GM23338 (cell line): ENCODE data around the gene ID2. TPM values are rescaled to one million over a fixed set of nuclear protein-coding genes. Genes with fewer than 3 reads are reported as not detected.

Experiments used
- ATAC-seq: fragments of 200-7000 bp; cut with Tn5 transposase; 3 replicates; pipeline ENCODE4 v1.9.1; 2020
- DNase-seq: peaks from one replicate; pipeline ENCODE4 v3.0.0-alpha.2; 2015; ENCODE audit warnings: low spot score
- H2AFZ ChIP-seq: fragments of 200-600 bp; sonication (generic); 2 replicates; pipeline ENCODE4 v1.8.0; 2016; ENCODE audit warnings: antibody characterized with exemption, mild to moderate bottlenecking, moderate library complexity
- H3F3A ChIP-seq: fragments of 200-600 bp; sonication (generic); replicated peaks from 2 replicates; pipeline ENCODE4 v1.8.0; 2017; ENCODE audit warnings: antibody characterized with exemption, mixed run types, low read depth
- H3K27ac ChIP-seq: fragments of 200-600 bp; sonication (generic); 2 replicates; pipeline ENCODE4 v1.6.1; 2016; ENCODE audit warnings: low read depth
- H3K27me3 ChIP-seq: fragments of 200-600 bp; sonication (generic); 2 replicates; pipeline ENCODE4 v1.8.0; 2016; ENCODE audit warnings: mild to moderate bottlenecking, mixed run types, moderate library complexity; ENCODE audit not compliant: insufficient read depth
- H3K36me3 ChIP-seq: fragments of 200-600 bp; sonication (generic); 2 replicates; pipeline ENCODE4 v1.8.0; 2016; ENCODE audit warnings: mild to moderate bottlenecking; ENCODE audit not compliant: insufficient read depth
- H3K4me1 ChIP-seq: fragments of 200-600 bp; sonication (generic); 2 replicates; pipeline ENCODE4 v1.8.0; 2016; ENCODE audit warnings: mild to moderate bottlenecking, moderate library complexity; ENCODE audit not compliant: insufficient read depth
- H3K4me2 ChIP-seq: fragments of 200-600 bp; sonication (generic); 2 replicates; pipeline ENCODE4 v1.7.1; 2017; ENCODE audit warnings: mixed run types
- H3K4me3 ChIP-seq: fragments of 200-600 bp; sonication (generic); 2 replicates; pipeline ENCODE4 v1.6.1; 2016; ENCODE audit warnings: mixed run types
- H3K79me2 ChIP-seq: fragments of 200-600 bp; sonication (generic); replicated peaks from 2 replicates; pipeline ENCODE4 v1.8.0; 2017; ENCODE audit warnings: mild to moderate bottlenecking; ENCODE audit not compliant: insufficient read depth
- H3K9me2 ChIP-seq: fragments of 200-600 bp; sonication (generic); 2 replicates; pipeline ENCODE4 v1.8.0; 2017; ENCODE audit not compliant: insufficient read depth
- H4K20me1 ChIP-seq: fragments of 200-600 bp; sonication (generic); replicated peaks from 2 replicates; pipeline ENCODE4 v1.8.0; 2017; ENCODE audit warnings: mild to moderate bottlenecking; ENCODE audit not compliant: insufficient read depth
- H3K27ac Mint-ChIP-seq: 2 replicates; pipeline ENCODE4 v1.8.0; 2020; ENCODE audit warnings: inconsistent platforms, mild to moderate bottlenecking, moderate library complexity, mixed read lengths
- H3K27me3 Mint-ChIP-seq: 3 replicates; pipeline ENCODE4 v1.8.0; 2022; ENCODE audit warnings: low read depth, mild to moderate bottlenecking, moderate library complexity, mixed read lengths, inconsistent platforms; ENCODE audit not compliant: insufficient read depth, poor library complexity
- H3K36me3 Mint-ChIP-seq: 3 replicates; pipeline ENCODE4 v1.8.0; 2021; ENCODE audit warnings: low read depth, mild to moderate bottlenecking, inconsistent platforms, moderate library complexity, mixed read lengths
- H3K4me1 Mint-ChIP-seq: 3 replicates; pipeline ENCODE4 v1.8.0; 2020; ENCODE audit warnings: mild to moderate bottlenecking, inconsistent platforms, mixed read lengths
- H3K4me3 Mint-ChIP-seq: 3 replicates; pipeline ENCODE4 v1.8.0; 2021; ENCODE audit warnings: moderate library complexity, mild to moderate bottlenecking, inconsistent platforms, mixed read lengths
- H3K9me3 Mint-ChIP-seq: 3 replicates; pipeline ENCODE4 v1.8.0; 2020; ENCODE audit warnings: moderate library complexity, mild to moderate bottlenecking, inconsistent platforms, mixed read lengths
- CREB1 ChIP-seq: fragments of 250-450 bp; sonication (Bioruptor Pico); IDR thresholded peaks from 2 replicates; pipeline ENCODE4 v1.5.0; 2020; ENCODE audit warnings: low read depth, mild to moderate bottlenecking, moderate library complexity
- EZH2 ChIP-seq: fragments of 200-600 bp; sonication (generic); IDR thresholded peaks from one replicate; pipeline ENCODE4 v1.8.0; 2017; ENCODE audit warnings: antibody characterized with exemption, mild to moderate bottlenecking, low read depth; ENCODE audit not compliant: unreplicated experiment
- EZH2phosphoT487 ChIP-seq: fragments of 200-600 bp; sonication (generic); IDR thresholded peaks from one replicate; pipeline ENCODE4 v1.8.1; 2018; ENCODE audit warnings: antibody characterized with exemption; ENCODE audit not compliant: unreplicated experiment
- NANOG ChIP-seq: IDR thresholded peaks from 2 replicates; pipeline ENCODE4 v1.6.1; 2016; ENCODE audit warnings: antibody characterized with exemption, borderline replicate concordance
- POLR2AphosphoS5 ChIP-seq: IDR thresholded peaks from 2 replicates; pipeline ENCODE4 v1.6.1; 2016; ENCODE audit warnings: antibody characterized with exemption, low read depth
- STAT1 ChIP-seq: IDR thresholded peaks from one replicate; pipeline ENCODE4 v1.6.1; 2016; ENCODE audit warnings: antibody characterized with exemption; ENCODE audit not compliant: unreplicated experiment
- ZNF114 ChIP-seq: fragments of 250-450 bp; sonication (Bioruptor Pico); IDR thresholded peaks from 2 replicates; pipeline ENCODE4 v1.5.0; 2020; ENCODE audit warnings: mild to moderate bottlenecking, moderate library complexity
- ZNF331 ChIP-seq: fragments of 250-450 bp; sonication (Bioruptor Pico); IDR thresholded peaks from 2 replicates; pipeline ENCODE4 v1.5.0; 2020; ENCODE audit warnings: low read depth, mild to moderate bottlenecking, moderate library complexity
- polyA plus RNA-seq: library from polyadenylated mRNA; unstranded; fragments of >200 nt; fragmentation: Nextera tagmentation; extraction: Ambion mirVana; gene quantifications from 2 replicates; pipeline ENCODE4 v1.2.1, GENCODE V29; 2016
- total RNA-seq: library from RNA; depleted of rRNA; stranded (reverse); fragments of >200 nt; shearing (Covaris generic); gene quantifications from 2 replicates; pipeline ENCODE4 v1.2.3, GENCODE V29; 2014
- TF ChIP-seq, protein P1 (sequence below): IDR thresholded peaks from one replicate; pipeline ENCODE4 v1.6.1; 2018; ENCODE audit warnings: antibody characterized with exemption; ENCODE audit not compliant: unreplicated experiment
- TF ChIP-seq, protein P2 (sequence below), 2 experiments: fragments of 200-600 bp in 1 of 2; sonication (generic) in 1 of 2; conservative IDR thresholded peaks; 2 replicates each; pipeline versions ENCODE4 v1.5.1 to v1.6.1; 2016 to 2017; ENCODE audit warnings: antibody characterized with exemption in 2 of 2, low read depth in 2 of 2, mild to moderate bottlenecking in 2 of 2, moderate library complexity in 1 of 2
- TF ChIP-seq, protein P3 (sequence below): IDR thresholded peaks from 2 replicates; pipeline ENCODE4 v1.6.1; 2016; ENCODE audit warnings: antibody characterized with exemption

Gene ID2
- total and polyA plus RNA-seq, 2 experiments from 2014 or later, result 87.0 to 110 TPM

DNA sequence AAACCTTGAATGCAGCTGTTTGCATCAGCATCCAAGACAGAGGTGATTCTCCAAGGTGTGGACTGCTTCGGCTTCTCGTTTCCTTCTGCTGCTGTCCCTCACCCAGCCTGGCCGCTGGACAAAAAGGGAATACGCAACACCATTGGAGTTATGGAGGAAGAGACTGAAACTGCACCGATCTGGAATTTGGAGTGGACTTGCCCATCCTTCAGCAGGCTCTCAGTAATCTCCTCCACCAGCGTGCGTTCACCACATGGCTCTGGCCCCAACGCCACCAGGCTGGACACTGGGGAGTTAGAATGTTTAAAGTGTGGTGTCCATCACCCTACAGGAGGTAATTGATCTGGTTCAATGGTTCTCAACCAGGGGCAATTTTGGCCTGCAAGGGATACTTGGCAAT is 41.4 kb upstream of the ID2 start:
- no peak overlapping the region for H3K4me3 ChIP-seq
- H3K4me1 ChIP-seq, result peaks cover 52% of the 10 kb centered on the region
- peaks cover 10% of the 10 kb centered on the region; the same call in 1 of the 2 replicates for H3K27me3 ChIP-seq
- Mint-ChIP-seq H3K27me3 (peaks cover 23% of the 10 kb centered on the region), H3K27ac (no peak overlapping the region), H3K4me3 (no peak overlapping the region), H3K36me3 (no peaks in the 10 kb centered on the region; the same call in 2 of the 3 replicates), H3K9me3 (no peaks in the 10 kb centered on the region), H3K4me1 (peaks cover 51% of the 10 kb centered on the region)
- no peak for TF ChIP-seq EZH2phosphoT487
- TF ChIP-seq NANOG, result no peak
- TF ChIP-seq EZH2, result no peak
- no peak for TF ChIP-seq ZNF331 (CRISPR knock-in tag)
- TF ChIP-seq POLR2AphosphoS5, result no peak
- TF ChIP-seq ZNF114 (CRISPR knock-in tag), result no peak
- TF ChIP-seq, protein P1, sequence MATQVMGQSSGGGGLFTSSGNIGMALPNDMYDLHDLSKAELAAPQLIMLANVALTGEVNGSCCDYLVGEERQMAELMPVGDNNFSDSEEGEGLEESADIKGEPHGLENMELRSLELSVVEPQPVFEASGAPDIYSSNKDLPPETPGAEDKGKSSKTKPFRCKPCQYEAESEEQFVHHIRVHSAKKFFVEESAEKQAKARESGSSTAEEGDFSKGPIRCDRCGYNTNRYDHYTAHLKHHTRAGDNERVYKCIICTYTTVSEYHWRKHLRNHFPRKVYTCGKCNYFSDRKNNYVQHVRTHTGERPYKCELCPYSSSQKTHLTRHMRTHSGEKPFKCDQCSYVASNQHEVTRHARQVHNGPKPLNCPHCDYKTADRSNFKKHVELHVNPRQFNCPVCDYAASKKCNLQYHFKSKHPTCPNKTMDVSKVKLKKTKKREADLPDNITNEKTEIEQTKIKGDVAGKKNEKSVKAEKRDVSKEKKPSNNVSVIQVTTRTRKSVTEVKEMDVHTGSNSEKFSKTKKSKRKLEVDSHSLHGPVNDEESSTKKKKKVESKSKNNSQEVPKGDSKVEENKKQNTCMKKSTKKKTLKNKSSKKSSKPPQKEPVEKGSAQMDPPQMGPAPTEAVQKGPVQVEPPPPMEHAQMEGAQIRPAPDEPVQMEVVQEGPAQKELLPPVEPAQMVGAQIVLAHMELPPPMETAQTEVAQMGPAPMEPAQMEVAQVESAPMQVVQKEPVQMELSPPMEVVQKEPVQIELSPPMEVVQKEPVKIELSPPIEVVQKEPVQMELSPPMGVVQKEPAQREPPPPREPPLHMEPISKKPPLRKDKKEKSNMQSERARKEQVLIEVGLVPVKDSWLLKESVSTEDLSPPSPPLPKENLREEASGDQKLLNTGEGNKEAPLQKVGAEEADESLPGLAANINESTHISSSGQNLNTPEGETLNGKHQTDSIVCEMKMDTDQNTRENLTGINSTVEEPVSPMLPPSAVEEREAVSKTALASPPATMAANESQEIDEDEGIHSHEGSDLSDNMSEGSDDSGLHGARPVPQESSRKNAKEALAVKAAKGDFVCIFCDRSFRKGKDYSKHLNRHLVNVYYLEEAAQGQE, result no peak
- TF ChIP-seq, protein P2, sequence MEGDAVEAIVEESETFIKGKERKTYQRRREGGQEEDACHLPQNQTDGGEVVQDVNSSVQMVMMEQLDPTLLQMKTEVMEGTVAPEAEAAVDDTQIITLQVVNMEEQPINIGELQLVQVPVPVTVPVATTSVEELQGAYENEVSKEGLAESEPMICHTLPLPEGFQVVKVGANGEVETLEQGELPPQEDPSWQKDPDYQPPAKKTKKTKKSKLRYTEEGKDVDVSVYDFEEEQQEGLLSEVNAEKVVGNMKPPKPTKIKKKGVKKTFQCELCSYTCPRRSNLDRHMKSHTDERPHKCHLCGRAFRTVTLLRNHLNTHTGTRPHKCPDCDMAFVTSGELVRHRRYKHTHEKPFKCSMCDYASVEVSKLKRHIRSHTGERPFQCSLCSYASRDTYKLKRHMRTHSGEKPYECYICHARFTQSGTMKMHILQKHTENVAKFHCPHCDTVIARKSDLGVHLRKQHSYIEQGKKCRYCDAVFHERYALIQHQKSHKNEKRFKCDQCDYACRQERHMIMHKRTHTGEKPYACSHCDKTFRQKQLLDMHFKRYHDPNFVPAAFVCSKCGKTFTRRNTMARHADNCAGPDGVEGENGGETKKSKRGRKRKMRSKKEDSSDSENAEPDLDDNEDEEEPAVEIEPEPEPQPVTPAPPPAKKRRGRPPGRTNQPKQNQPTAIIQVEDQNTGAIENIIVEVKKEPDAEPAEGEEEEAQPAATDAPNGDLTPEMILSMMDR (conservative IDR thresholded peaks at IDR 0.05; ENCODE audit: low read depth in 2 of 2), result no peak
- TF ChIP-seq STAT1, result no peak
- TF ChIP-seq, protein P3, sequence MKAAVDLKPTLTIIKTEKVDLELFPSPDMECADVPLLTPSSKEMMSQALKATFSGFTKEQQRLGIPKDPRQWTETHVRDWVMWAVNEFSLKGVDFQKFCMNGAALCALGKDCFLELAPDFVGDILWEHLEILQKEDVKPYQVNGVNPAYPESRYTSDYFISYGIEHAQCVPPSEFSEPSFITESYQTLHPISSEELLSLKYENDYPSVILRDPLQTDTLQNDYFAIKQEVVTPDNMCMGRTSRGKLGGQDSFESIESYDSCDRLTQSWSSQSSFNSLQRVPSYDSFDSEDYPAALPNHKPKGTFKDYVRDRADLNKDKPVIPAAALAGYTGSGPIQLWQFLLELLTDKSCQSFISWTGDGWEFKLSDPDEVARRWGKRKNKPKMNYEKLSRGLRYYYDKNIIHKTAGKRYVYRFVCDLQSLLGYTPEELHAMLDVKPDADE, result no peak
- no peak for TF ChIP-seq CREB1
- no peak overlapping the region for H3K4me2 ChIP-seq
- peaks cover 4% of the 10 kb centered on the region; the same call in 1 of the 2 replicates for H3K9me2 ChIP-seq
- H3K27ac ChIP-seq, result no peak overlapping the region
- H3K36me3 ChIP-seq, result no peaks in the 10 kb centered on the region
- H2AFZ ChIP-seq, result no peak overlapping the region
- ATAC-seq (no peak), DNase-seq (no peak)
- H3F3A ChIP-seq, result no peaks in the 10 kb centered on the region
- H4K20me1 ChIP-seq, result no peaks in the 10 kb centered on the region
- no peaks in the 10 kb centered on the region for H3K79me2 ChIP-seq
